HepG2 (cell line): Measurements from ENCODE around the gene MIDN. TPM values are rescaled to one million over a fixed set of nuclear protein-coding genes. Genes with fewer than 3 reads are reported as not detected.

Experiments used
- BORCS8-MEF2B ChIP-seq: sonication (generic); formaldehyde crosslinking; IDR thresholded peaks from 2 replicates; pipeline ENCODE4 v1.8.0; 2022; ENCODE audit warnings: mild to moderate bottlenecking, missing genetic modification reagents
- GATAD2A ChIP-seq: IDR thresholded peaks from 2 replicates; pipeline ENCODE4 v1.6.1; 2016
- HNF1A ChIP-seq, 2 experiments: sonication (generic) in 1 of 2; formaldehyde crosslinking in 1 of 2; IDR thresholded peaks; 2 replicates each; pipeline versions ENCODE4 v1.4.0 to v1.6.1; 2016 to 2020; ENCODE audit warnings: borderline replicate concordance in 1 of 2, low read depth in 1 of 2, mild to moderate bottlenecking in 1 of 2, missing genetic modification reagents in 1 of 2
- IRF1 ChIP-seq: sonication (generic); formaldehyde crosslinking; IDR thresholded peaks from 2 replicates; pipeline ENCODE4 v1.4.0; 2020; ENCODE audit warnings: low read depth, mild to moderate bottlenecking, missing genetic modification reagents
- KLF6 ChIP-seq: IDR thresholded peaks from 2 replicates; pipeline ENCODE4 v1.8.0; 2016; ENCODE audit warnings: missing biosample characterization, missing genetic modification reagents
- MBNL3 ChIP-seq: fragments of 250-450 bp; sonication (Bioruptor Pico); conservative IDR thresholded peaks from 2 replicates; pipeline ENCODE4 v1.8.0; 2022; ENCODE audit warnings: mild to moderate bottlenecking, inconsistent platforms
- RXRA ChIP-seq: sonication (generic); formaldehyde crosslinking; IDR thresholded peaks from 2 replicates; pipeline ENCODE4 v1.5.1; 2020; ENCODE audit warnings: missing genetic modification reagents
- THAP8 ChIP-seq: sonication (generic); formaldehyde crosslinking; IDR thresholded peaks from 2 replicates; pipeline ENCODE4 v1.5.1; 2020; ENCODE audit warnings: missing genetic modification reagents, mild to moderate bottlenecking, borderline replicate concordance
- TRAFD1 ChIP-seq: sonication (generic); formaldehyde crosslinking; IDR thresholded peaks from 2 replicates; pipeline ENCODE4 v1.5.1; 2020; ENCODE audit warnings: missing genetic modification reagents, mild to moderate bottlenecking, borderline replicate concordance
- ZKSCAN1 ChIP-seq: fragments of 150-350 bp; IDR thresholded peaks from 2 replicates; pipeline ENCODE4 v1.6.1; 2014; ENCODE audit warnings: low read length
- ZNF605 ChIP-seq: sonication (generic); formaldehyde crosslinking; IDR thresholded peaks from 2 replicates; pipeline ENCODE4 v1.8.0; 2022; ENCODE audit warnings: mild to moderate bottlenecking, missing genetic modification reagents
- ZNF749 ChIP-seq: sonication (generic); formaldehyde crosslinking; IDR thresholded peaks from 2 replicates; pipeline ENCODE4 v1.8.0; 2022; ENCODE audit warnings: mild to moderate bottlenecking, missing genetic modification reagents, moderate library complexity, borderline replicate concordance
- ZNF800 ChIP-seq: sonication (generic); formaldehyde crosslinking; IDR thresholded peaks from 2 replicates; pipeline ENCODE4 v1.4.0; 2020; ENCODE audit warnings: missing genetic modification reagents
- ZUFSP ChIP-seq: sonication (generic); formaldehyde crosslinking; IDR thresholded peaks from 2 replicates; pipeline ENCODE4 v1.9.0; 2021; ENCODE audit warnings: missing genetic modification reagents, mild to moderate bottlenecking, borderline replicate concordance
- polyA plus RNA-seq, 8 experiments: library from polyadenylated mRNA; depleted of rRNA in 3 of 8; stranded (reverse) in 7 of 8; unstranded in 1 of 8; fragments of >200 nt; fragmentation: Illumina TruSeq in 4 of 8; extraction: Trizol in 4 of 8; gene quantifications; 2 replicates each; pipeline versions ENCODE4 v1.2.1 to v1.2.3, GENCODE V29; 2011 to 2016; ENCODE audit warnings: low read depth in 4 of 8, missing spikeins in 1 of 8, mixed read lengths in 1 of 8; ENCODE audit not compliant: insufficient read depth in 1 of 8
- total RNA-seq, 5 experiments: library from RNA; depleted of rRNA; stranded (reverse); fragments of >200 nt; fragmentation: Illumina TruSeq; extraction: Trizol; gene quantifications; 2 replicates each; pipeline ENCODE4 v1.2.3, GENCODE V29; 2016; ENCODE audit warnings: low read depth in 1 of 5

MIDN gene
- total and polyA plus RNA-seq, 2 of the 13 experiments (the other 11 are each of a cell fraction or from before 2014, with no cell fraction given) = 8.4 to 18.0 TPM

GRCh38 chr19:1253514-1254080 is 5.2 kb downstream of the MIDN start (continued):
- TF ChIP-seq HNF1A (IDR thresholded peaks at IDR 0.05; ENCODE audit: low read depth) = 0 out of 2 replicates have a peak, but pooled peaks have one; percentile 15
- no peak; the same call in 1 of the 2 replicates for TF ChIP-seq HNF1A (CRISPR knock-in tag; IDR thresholded peaks at IDR 0.05; ENCODE audit: borderline replicate concordance)
- no peak for TF ChIP-seq ZKSCAN1
- no peak; the same call in 1 of the 2 replicates for TF ChIP-seq ZNF605 (CRISPR knock-in tag)
- TF ChIP-seq IRF1 = no peak
- TF ChIP-seq GATAD2A (CRISPR knock-in tag) = peak; percentile 78
- TF ChIP-seq ZNF800 = no peak
- TF ChIP-seq RXRA (CRISPR knock-in tag) = peak; percentile 90
- TF ChIP-seq ZUFSP = no peak
- TF ChIP-seq TRAFD1 (CRISPR knock-in tag) = no peak
- no peak; the same call in 1 of the 2 replicates for TF ChIP-seq KLF6 (CRISPR knock-in tag)
- no peak for TF ChIP-seq ZNF749 (CRISPR knock-in tag)
- no peak for TF ChIP-seq THAP8
- TF ChIP-seq MBNL3 (CRISPR knock-in tag) = no peak
- 0 out of 2 replicates have a peak, but pooled peaks have one; percentile 24 for TF ChIP-seq BORCS8-MEF2B (CRISPR knock-in tag)
